Renal pelvis (tissue), 4 donors: ENCODE data around the gene PLGRKT. TPM values are rescaled to one million over a fixed set of nuclear protein-coding genes. Genes with fewer than 3 reads are reported as not detected.
"Not testable (repeated sequence)": the region's sequence is repeated elsewhere in the genome, so short reads cannot be mapped to it uniquely, and the experiment has no call there.

Source experiments
- DNase-seq: peaks from one replicate; pipeline ENCODE4 v3.0.0-alpha.2; 2013
- polyA plus RNA-seq, 3 donors: library from polyadenylated mRNA; unstranded; fragments of 120-200 nt; gene quantifications; one replicate each; pipeline ENCODE4 v1.2.1, GENCODE V29; 2013; ENCODE audit not compliant: insufficient read length in 3 of 3

Gene PLGRKT
- polyA plus RNA-seq, 3 donors, result 31.4 to 40.4 (median 36.0) TPM

DNA sequence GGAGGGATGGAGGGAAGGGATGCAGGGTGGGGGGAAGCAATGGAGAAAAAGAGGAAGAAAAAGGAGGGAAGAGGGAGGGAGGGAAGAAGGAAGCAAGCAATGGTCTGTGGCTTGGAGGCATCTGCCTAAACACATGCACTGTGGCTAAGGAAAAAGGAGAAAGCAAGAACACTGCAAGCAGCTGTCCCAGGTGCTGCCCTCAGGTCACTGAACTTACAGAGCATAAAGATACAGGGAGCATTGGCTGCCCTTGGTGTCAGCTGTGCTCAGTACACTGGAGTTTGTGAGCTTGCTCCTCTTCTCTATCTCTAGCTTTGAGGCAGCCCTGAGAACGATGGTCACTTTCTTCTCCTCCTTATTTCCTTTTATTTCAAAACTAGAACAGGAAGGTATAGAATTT lies 116.1 kb downstream of the PLGRKT start:
- not testable (repeated sequence) for DNase-seq

DNA sequence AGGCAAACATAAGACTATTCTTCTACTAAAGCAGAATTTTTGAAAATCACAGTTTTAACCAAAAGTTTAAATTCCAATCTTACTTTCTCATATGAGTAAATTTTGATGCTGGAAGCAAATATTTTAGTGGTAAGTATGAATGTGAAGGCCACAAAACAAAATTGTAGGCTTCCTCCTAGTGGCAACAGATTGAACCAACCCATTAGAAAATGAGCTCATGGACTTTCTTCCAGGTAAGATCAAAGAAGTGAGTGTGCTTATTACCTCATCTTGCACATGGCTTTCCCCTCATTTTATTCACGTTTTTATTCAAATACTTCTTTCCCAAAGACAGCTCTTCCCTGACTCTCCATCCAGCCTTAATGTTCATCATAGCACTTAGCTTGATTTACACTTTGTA lies 116.7 kb downstream of the PLGRKT start:
- no peak for DNase-seq

- not testable (repeated sequence) for DNase-seq
Observed at GRCh38 chr9:5316406-5316805, 121.3 kb downstream of the PLGRKT start.

GRCh38 chr9:5315187-5315923 lies 122.4 kb downstream of the PLGRKT start:
- no peak for DNase-seq

- no peak for DNase-seq
Observed at GRCh38 chr9:5310851-5311250, 126.9 kb downstream of the PLGRKT start.

Other genes with a start within 250 kb of the PLGRKT start
- gene INSL4, start 206.5 kb downstream of the PLGRKT start, polyA plus RNA-seq, result not detected
- gene RLN2, start 133.2 kb downstream of the PLGRKT start, polyA plus RNA-seq, result 1 to 10 TPM; 1.8 to 2.7 (median 2.5) TPM
- under 1 TPM; 0.37 to 0.65 (median 0.65) TPM for gene RLN1, start 98.0 kb downstream of the PLGRKT start, polyA plus RNA-seq
- gene CD274, start 12.6 kb upstream of the PLGRKT start, polyA plus RNA-seq, result 1 to 10 TPM in 1 of 3 donors, under 1 TPM in 2; 0.73 to 1.3 (median 0.93) TPM
- under 1 TPM; 0.07 to 0.12 (median 0.09) TPM for gene PDCD1LG2, start 72.6 kb upstream of the PLGRKT start, polyA plus RNA-seq
- 10 to 100 TPM; 27.5 to 35.5 (median 30.6) TPM for gene RIC1, start 191.2 kb upstream of the PLGRKT start, polyA plus RNA-seq